GM23338 (cell line): ENCODE measurements around the gene LRRC27.

Source experiments
- CREB1 ChIP-seq: fragments of 250-450 bp; sonication (Bioruptor Pico); IDR thresholded peaks from 2 replicates; pipeline ENCODE4 v1.5.0; 2020; ENCODE audit warnings: low read depth, mild to moderate bottlenecking, moderate library complexity
- EZH2 ChIP-seq: fragments of 200-600 bp; sonication (generic); IDR thresholded peaks from one replicate; pipeline ENCODE4 v1.8.0; 2017; ENCODE audit warnings: antibody characterized with exemption, mild to moderate bottlenecking, low read depth; ENCODE audit not compliant: unreplicated experiment
- EZH2phosphoT487 ChIP-seq: fragments of 200-600 bp; sonication (generic); IDR thresholded peaks from one replicate; pipeline ENCODE4 v1.8.1; 2018; ENCODE audit warnings: antibody characterized with exemption; ENCODE audit not compliant: unreplicated experiment
- NANOG ChIP-seq: IDR thresholded peaks from 2 replicates; pipeline ENCODE4 v1.6.1; 2016; ENCODE audit warnings: antibody characterized with exemption, borderline replicate concordance
- POLR2AphosphoS5 ChIP-seq: IDR thresholded peaks from 2 replicates; pipeline ENCODE4 v1.6.1; 2016; ENCODE audit warnings: antibody characterized with exemption, low read depth
- ZNF114 ChIP-seq: fragments of 250-450 bp; sonication (Bioruptor Pico); IDR thresholded peaks from 2 replicates; pipeline ENCODE4 v1.5.0; 2020; ENCODE audit warnings: mild to moderate bottlenecking, moderate library complexity
- ZNF331 ChIP-seq: fragments of 250-450 bp; sonication (Bioruptor Pico); IDR thresholded peaks from 2 replicates; pipeline ENCODE4 v1.5.0; 2020; ENCODE audit warnings: low read depth, mild to moderate bottlenecking, moderate library complexity
- TF ChIP-seq, protein P1 (sequence below), 2 experiments: fragments of 200-600 bp in 1 of 2; sonication (generic) in 1 of 2; conservative IDR thresholded peaks; 2 replicates each; pipeline versions ENCODE4 v1.5.1 to v1.6.1; 2016 to 2017; ENCODE audit warnings: antibody characterized with exemption in 2 of 2, low read depth in 2 of 2, mild to moderate bottlenecking in 2 of 2, moderate library complexity in 1 of 2
- TF ChIP-seq, protein P2 (sequence below): IDR thresholded peaks from one replicate; pipeline ENCODE4 v1.6.1; 2018; ENCODE audit warnings: antibody characterized with exemption; ENCODE audit not compliant: unreplicated experiment

DNA sequence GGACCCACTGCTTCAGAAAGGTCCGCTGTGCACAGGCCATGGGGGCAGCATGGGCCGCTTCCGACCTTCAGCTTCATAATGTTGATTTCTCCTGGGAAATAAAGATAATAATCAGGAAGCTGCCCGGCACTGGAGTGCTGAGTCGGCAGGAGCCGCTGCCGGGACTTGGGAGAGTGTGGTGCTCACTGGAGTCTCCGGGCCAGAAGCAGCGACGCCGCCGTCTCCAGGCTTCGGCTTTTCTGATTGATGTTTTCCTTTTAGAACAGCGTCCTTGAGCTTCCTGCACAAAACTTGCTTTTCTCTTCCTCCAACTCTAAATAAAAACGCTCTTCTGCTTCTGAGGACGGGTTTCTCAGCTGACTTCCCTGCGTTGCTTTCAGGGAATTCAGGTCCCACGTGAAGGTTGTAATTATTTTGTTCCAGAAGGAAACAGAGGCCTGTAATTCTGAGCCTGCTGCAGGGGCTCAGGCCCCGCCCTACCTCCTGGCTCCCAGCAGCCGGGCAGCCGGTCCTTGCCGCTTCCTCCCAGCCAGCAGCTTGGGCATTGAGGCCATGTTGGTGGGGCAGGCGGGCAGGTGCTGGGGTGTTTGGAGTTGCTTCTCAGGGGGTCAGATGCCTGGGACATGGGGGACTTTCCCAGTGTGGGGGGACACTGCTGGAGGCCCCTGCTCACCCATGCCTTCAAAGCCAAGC lies 79.7 kb downstream of the LRRC27 start:
- TF ChIP-seq EZH2phosphoT487 = no peak
- TF ChIP-seq, protein P1, sequence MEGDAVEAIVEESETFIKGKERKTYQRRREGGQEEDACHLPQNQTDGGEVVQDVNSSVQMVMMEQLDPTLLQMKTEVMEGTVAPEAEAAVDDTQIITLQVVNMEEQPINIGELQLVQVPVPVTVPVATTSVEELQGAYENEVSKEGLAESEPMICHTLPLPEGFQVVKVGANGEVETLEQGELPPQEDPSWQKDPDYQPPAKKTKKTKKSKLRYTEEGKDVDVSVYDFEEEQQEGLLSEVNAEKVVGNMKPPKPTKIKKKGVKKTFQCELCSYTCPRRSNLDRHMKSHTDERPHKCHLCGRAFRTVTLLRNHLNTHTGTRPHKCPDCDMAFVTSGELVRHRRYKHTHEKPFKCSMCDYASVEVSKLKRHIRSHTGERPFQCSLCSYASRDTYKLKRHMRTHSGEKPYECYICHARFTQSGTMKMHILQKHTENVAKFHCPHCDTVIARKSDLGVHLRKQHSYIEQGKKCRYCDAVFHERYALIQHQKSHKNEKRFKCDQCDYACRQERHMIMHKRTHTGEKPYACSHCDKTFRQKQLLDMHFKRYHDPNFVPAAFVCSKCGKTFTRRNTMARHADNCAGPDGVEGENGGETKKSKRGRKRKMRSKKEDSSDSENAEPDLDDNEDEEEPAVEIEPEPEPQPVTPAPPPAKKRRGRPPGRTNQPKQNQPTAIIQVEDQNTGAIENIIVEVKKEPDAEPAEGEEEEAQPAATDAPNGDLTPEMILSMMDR (conservative IDR thresholded peaks at IDR 0.05; ENCODE audit: low read depth in 2 of 2) = no peak
- TF ChIP-seq CREB1 (CRISPR knock-in tag) = no peak
- TF ChIP-seq POLR2AphosphoS5 = no peak
- TF ChIP-seq EZH2 = no peak
- TF ChIP-seq, protein P2, sequence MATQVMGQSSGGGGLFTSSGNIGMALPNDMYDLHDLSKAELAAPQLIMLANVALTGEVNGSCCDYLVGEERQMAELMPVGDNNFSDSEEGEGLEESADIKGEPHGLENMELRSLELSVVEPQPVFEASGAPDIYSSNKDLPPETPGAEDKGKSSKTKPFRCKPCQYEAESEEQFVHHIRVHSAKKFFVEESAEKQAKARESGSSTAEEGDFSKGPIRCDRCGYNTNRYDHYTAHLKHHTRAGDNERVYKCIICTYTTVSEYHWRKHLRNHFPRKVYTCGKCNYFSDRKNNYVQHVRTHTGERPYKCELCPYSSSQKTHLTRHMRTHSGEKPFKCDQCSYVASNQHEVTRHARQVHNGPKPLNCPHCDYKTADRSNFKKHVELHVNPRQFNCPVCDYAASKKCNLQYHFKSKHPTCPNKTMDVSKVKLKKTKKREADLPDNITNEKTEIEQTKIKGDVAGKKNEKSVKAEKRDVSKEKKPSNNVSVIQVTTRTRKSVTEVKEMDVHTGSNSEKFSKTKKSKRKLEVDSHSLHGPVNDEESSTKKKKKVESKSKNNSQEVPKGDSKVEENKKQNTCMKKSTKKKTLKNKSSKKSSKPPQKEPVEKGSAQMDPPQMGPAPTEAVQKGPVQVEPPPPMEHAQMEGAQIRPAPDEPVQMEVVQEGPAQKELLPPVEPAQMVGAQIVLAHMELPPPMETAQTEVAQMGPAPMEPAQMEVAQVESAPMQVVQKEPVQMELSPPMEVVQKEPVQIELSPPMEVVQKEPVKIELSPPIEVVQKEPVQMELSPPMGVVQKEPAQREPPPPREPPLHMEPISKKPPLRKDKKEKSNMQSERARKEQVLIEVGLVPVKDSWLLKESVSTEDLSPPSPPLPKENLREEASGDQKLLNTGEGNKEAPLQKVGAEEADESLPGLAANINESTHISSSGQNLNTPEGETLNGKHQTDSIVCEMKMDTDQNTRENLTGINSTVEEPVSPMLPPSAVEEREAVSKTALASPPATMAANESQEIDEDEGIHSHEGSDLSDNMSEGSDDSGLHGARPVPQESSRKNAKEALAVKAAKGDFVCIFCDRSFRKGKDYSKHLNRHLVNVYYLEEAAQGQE = no peak
- TF ChIP-seq ZNF331 (CRISPR knock-in tag) = no peak
- TF ChIP-seq NANOG = no peak
- TF ChIP-seq ZNF114 (CRISPR knock-in tag) = no peak
